ENCODE data around the gene CENPV.

DNA sequence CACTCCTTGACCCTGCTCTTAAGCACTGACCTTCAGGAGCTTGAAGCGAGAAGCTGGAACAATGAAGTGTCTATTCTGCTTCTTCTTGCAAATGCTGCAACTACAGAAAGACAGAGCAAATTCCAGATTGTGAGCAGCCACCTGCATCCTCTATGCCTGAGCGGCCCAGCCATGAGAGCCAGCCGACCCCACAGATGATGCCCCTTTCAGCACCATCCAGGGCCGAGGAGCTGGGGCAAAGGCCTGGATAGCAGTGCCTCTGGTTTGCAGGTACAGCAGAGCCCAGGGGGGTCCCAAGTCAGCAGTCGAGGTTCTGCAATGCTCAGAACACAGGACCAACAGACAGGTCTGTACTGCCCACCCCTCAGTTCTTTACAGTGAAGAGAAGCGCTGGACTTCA, 4.7 kb downstream of the CENPV start:
- TF ChIP-seq, protein P1, sequence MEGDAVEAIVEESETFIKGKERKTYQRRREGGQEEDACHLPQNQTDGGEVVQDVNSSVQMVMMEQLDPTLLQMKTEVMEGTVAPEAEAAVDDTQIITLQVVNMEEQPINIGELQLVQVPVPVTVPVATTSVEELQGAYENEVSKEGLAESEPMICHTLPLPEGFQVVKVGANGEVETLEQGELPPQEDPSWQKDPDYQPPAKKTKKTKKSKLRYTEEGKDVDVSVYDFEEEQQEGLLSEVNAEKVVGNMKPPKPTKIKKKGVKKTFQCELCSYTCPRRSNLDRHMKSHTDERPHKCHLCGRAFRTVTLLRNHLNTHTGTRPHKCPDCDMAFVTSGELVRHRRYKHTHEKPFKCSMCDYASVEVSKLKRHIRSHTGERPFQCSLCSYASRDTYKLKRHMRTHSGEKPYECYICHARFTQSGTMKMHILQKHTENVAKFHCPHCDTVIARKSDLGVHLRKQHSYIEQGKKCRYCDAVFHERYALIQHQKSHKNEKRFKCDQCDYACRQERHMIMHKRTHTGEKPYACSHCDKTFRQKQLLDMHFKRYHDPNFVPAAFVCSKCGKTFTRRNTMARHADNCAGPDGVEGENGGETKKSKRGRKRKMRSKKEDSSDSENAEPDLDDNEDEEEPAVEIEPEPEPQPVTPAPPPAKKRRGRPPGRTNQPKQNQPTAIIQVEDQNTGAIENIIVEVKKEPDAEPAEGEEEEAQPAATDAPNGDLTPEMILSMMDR (IDR thresholded peaks at IDR 0.05; ENCODE audit: insufficient read depth, low read depth, low read length), result no peak
- no peak for TF ChIP-seq EZH2 (IDR thresholded peaks at IDR 0.05; ENCODE audit: insufficient read depth, low read length)
